Right atrium auricular region (tissue), 2 donors: Measurements from ENCODE around the gene SMTNL1. TPM values are rescaled to one million over a fixed set of nuclear protein-coding genes. Genes with fewer than 3 reads are reported as not detected.

Experiments
- DNase-seq: peaks from one replicate; pipeline ENCODE4 v3.0.0-alpha.2; 2019; ENCODE audit warnings: low spot score
- H3K27ac ChIP-seq, 2 donors: fragments of 200-600 bp; sonication (generic); 1 replicate in 1 of 2; 2 replicates in 1 of 2; pipeline ENCODE4 v1.5.1; 2016 to 2019
- H3K27me3 ChIP-seq, 2 donors: fragments of 200-600 bp; sonication (generic); one replicate each; pipeline versions ENCODE4 v1.5.1 to v1.6.0; 2017 to 2019
- H3K36me3 ChIP-seq: fragments of 200-600 bp; sonication (generic); one replicate; pipeline ENCODE4 v1.5.1; 2016
- H3K4me1 ChIP-seq, 2 donors: fragments of 200-600 bp; sonication (generic); one replicate each; pipeline versions ENCODE4 v1.5.1 to v1.6.0; 2017 to 2019
- H3K4me3 ChIP-seq, 2 donors: fragments of 200-600 bp; sonication (generic); 1 replicate in 1 of 2; 2 replicates in 1 of 2; pipeline ENCODE4 v1.5.1; 2017 to 2019; ENCODE audit warnings: mild to moderate bottlenecking in 1 of 2, moderate library complexity in 1 of 2
- H3K9me3 ChIP-seq, 2 donors: fragments of 200-600 bp; sonication (generic); one replicate each; pipeline ENCODE4 v1.5.1; 2019
- CTCF ChIP-seq, 2 donors: fragments of 200-600 bp; sonication (generic); IDR thresholded peaks; one replicate each; pipeline ENCODE4 v1.5.1; 2019; ENCODE audit warnings: antibody characterized with exemption in 2 of 2
- total RNA-seq, 2 donors: library from RNA; depleted of rRNA; stranded (reverse); fragments of >200 nt; gene quantifications; one replicate each; pipeline ENCODE4 v1.1.0, GENCODE V29; 2016

The SMTNL1 gene
- total RNA-seq, 2 donors from 2014 or later, result not detected

- no peaks in the 10 kb centered on the region for H3K27me3 ChIP-seq
- TF ChIP-seq CTCF (IDR thresholded peaks at IDR 0.05), result no peak
- H3K9me3 ChIP-seq, result no peaks in the 10 kb centered on the region
- peaks cover 0 to 15% of the 10 kb centered on the region in 2 donors for H3K4me1 ChIP-seq
- no peak overlapping the region for H3K4me3 ChIP-seq
- peak overlapping the region in 1 of 2 donors; percentile 79 for H3K27ac ChIP-seq
- no peak for DNase-seq
- no peaks in the 10 kb centered on the region for H3K36me3 ChIP-seq
These were observed 24.0 kb upstream of the SMTNL1 start for GRCh38 chr11:57513452-57513795.

GRCh38 chr11:57513911-57514537, 23.4 kb upstream of the SMTNL1 start:
- Histone ChIP-seq H3K36me3 (no peaks in the 10 kb centered on the region), H3K9me3 (no peaks in the 10 kb centered on the region), H3K27me3 (no peaks in the 10 kb centered on the region), H3K27ac (peak overlapping the region; percentile 64 to 79), H3K4me1 (peaks cover 0 to 15% of the 10 kb centered on the region in 2 donors), H3K4me3 (peak overlapping the region; percentile 85 to 89)
- TF ChIP-seq CTCF (IDR thresholded peaks at IDR 0.05), result no peak
- DNase-seq, result peak; percentile 72

GRCh38 chr11:57514538-57515331, 22.7 kb upstream of the SMTNL1 start:
- Histone ChIP-seq H3K9me3 (no peaks in the 10 kb centered on the region), H3K4me1 (peaks cover 0 to 15% of the 10 kb centered on the region in 2 donors), H3K27me3 (no peaks in the 10 kb centered on the region), H3K27ac (peak overlapping the region; percentile 64 to 79), H3K36me3 (no peaks in the 10 kb centered on the region), H3K4me3 (peak overlapping the region; percentile 85 to 89)
- peak; percentile 72 for DNase-seq
- no peak for TF ChIP-seq CTCF (IDR thresholded peaks at IDR 0.05)

- peak within 1 kb of the TSS; percentile 85 to 89 for H3K4me3 ChIP-seq
- peak; percentile 70 for DNase-seq
- H3K4me1 ChIP-seq, result peaks cover 0 to 15% of the 10 kb centered on the region in 2 donors
- H3K36me3 ChIP-seq, result no peaks in the 10 kb centered on the region
- TF ChIP-seq CTCF (IDR thresholded peaks at IDR 0.05), result no peak
- no peaks in the 10 kb centered on the region for H3K9me3 ChIP-seq
- no peaks in the 10 kb centered on the region for H3K27me3 ChIP-seq
- peak within 1 kb of the TSS; percentile 64 to 79 for H3K27ac ChIP-seq
These were observed 21.9 kb upstream of the SMTNL1 start, which contains the start of gene SLC43A1 for GRCh38 chr11:57515332-57516060. SLC43A1 (minus strand) TSS chr11:57515702; CDS start chr11:57514111, 1,591 bp downstream.

GRCh38 chr11:57516061-57516443, 21.3 kb upstream of the SMTNL1 start:
- H3K36me3 ChIP-seq, result no peaks in the 10 kb centered on the region
- no peak for DNase-seq
- no peak for TF ChIP-seq CTCF (IDR thresholded peaks at IDR 0.05)
- peaks cover 0 to 15% of the 10 kb centered on the region in 2 donors for H3K4me1 ChIP-seq
- peak overlapping the region; percentile 85 to 89 for H3K4me3 ChIP-seq
- no peaks in the 10 kb centered on the region for H3K9me3 ChIP-seq
- peak overlapping the region; percentile 64 to 79 for H3K27ac ChIP-seq
- H3K27me3 ChIP-seq, result no peaks in the 10 kb centered on the region
